ENCODE data around the gene PCSK5. TPM values are rescaled to one million over a fixed set of nuclear protein-coding genes. Genes with fewer than 3 reads are reported as not detected.
A peak's percentile ranks its signal among the peaks of the same experiment; 100 is the strongest.

PCSK5 gene
- total RNA-seq, 1 donor from 2014 or later = 1.5 TPM

GRCh38 chr9:76018235-76018634, 127.8 kb downstream of the PCSK5 start:
- H3K4me3 Mint-ChIP-seq (ENCODE audit: low read depth) = no peak overlapping the region
- DNase-seq (ENCODE audit: low spot score) = no peak
- H3K27ac Mint-ChIP-seq = no peak overlapping the region
- no peaks in the 10 kb centered on the region for H3K9me3 Mint-ChIP-seq
- H3K4me1 Mint-ChIP-seq (ENCODE audit: low read depth) = peaks cover 50% of the 10 kb centered on the region
- no peaks in the 10 kb centered on the region for H3K36me3 Mint-ChIP-seq (ENCODE audit: low read depth)
- H3K27me3 Mint-ChIP-seq (ENCODE audit: low read depth) = peaks cover 2% of the 10 kb centered on the region
- intact Hi-C loops (cut with micrococcal nuclease) = loop anchor here (2.0 to 10.0 kb wide), 2 partner anchors 13 to 287 kb away; no protein-coding TSS in a partner anchor

DNA sequence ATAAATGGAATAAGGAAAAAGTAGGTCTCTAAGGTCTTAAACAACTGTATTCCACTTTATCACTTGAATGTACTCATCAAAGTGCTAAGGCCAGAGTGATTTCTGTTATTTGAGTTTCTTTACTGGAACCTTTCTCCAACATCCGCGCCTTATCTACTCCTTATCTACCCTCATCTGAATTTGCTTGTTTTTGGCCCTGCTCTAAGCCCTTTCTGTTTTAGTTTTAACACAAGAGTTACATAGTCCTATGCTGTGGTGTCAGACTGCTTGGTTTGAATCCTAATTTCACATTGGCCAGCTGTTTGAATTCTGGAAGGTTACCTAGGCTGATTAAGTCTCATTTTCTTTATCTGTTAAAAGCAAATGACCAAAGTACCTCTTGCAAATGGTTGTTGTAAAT, 128.3 kb downstream of the PCSK5 start:
- H3K27ac Mint-ChIP-seq = peak overlapping the region; percentile 35

GRCh38 chr9:76020652-76021051, 130.2 kb downstream of the PCSK5 start:
- no peak overlapping the region for H3K27ac Mint-ChIP-seq
- H3K9me3 Mint-ChIP-seq = no peaks in the 10 kb centered on the region
- intact Hi-C loops (cut with micrococcal nuclease) = loop anchor here (5.0 to 10.0 kb wide), 4 partner anchors 128 to 1066 kb away; partner anchors contain the start of genes C9orf40, CARNMT1 and PCSK5
- no peak overlapping the region for H3K4me3 Mint-ChIP-seq (ENCODE audit: low read depth)
- peaks cover 73% of the 10 kb centered on the region for H3K4me1 Mint-ChIP-seq (ENCODE audit: low read depth)
- no peaks in the 10 kb centered on the region for H3K36me3 Mint-ChIP-seq (ENCODE audit: low read depth)
- DNase-seq (ENCODE audit: low spot score) = no peak
- peaks cover 1% of the 10 kb centered on the region for H3K27me3 Mint-ChIP-seq (ENCODE audit: low read depth)

More for the DNA sequence above, 128.3 kb downstream of the PCSK5 start:
- peak; percentile 10 for DNase-seq (ENCODE audit: low spot score)
- peaks cover 1% of the 10 kb centered on the region for H3K27me3 Mint-ChIP-seq (ENCODE audit: low read depth)
- no peak overlapping the region for H3K4me3 Mint-ChIP-seq (ENCODE audit: low read depth)
- H3K36me3 Mint-ChIP-seq (ENCODE audit: low read depth) = no peaks in the 10 kb centered on the region
- H3K9me3 Mint-ChIP-seq = no peaks in the 10 kb centered on the region
- intact Hi-C loops (cut with micrococcal nuclease) = loop anchor here (2.0 to 10.0 kb wide), 2 partner anchors 14 to 286 kb away; no protein-coding TSS in a partner anchor
- peaks cover 56% of the 10 kb centered on the region for H3K4me1 Mint-ChIP-seq (ENCODE audit: low read depth)

DNA sequence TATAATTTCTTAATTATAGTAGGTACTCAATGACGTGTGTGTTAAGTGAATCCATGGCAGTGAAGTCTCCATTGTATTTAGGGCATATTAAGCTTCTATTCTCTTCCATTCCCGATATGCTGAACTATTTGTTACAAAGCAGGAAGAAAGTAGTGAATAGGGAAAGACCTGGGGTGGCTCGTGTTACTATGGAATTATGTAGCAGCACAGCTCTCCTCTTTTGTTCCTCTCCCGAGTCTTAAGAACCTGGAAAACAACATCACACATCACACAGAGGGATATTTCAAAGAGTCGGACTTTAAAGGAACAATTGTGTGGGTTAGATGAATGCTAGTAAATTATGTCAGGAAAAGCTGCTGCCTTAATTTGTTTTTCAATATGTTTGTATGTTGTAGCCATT, 131.8 kb downstream of the PCSK5 start:
- H3K9me3 Mint-ChIP-seq = no peaks in the 10 kb centered on the region
- peaks cover 1% of the 10 kb centered on the region for H3K36me3 Mint-ChIP-seq (ENCODE audit: low read depth)
- H3K4me1 Mint-ChIP-seq (ENCODE audit: low read depth) = peaks cover 79% of the 10 kb centered on the region
- DNase-seq (ENCODE audit: low spot score) = no peak
- H3K4me3 Mint-ChIP-seq (ENCODE audit: low read depth) = no peak overlapping the region
- no peaks in the 10 kb centered on the region for H3K27me3 Mint-ChIP-seq (ENCODE audit: low read depth)
- intact Hi-C loops (cut with micrococcal nuclease) = loop anchor here (5.0 to 10.0 kb wide), 4 partner anchors 130 to 1068 kb away; partner anchors contain the start of genes C9orf40, CARNMT1 and PCSK5
- no peak overlapping the region for H3K27ac Mint-ChIP-seq

DNA sequence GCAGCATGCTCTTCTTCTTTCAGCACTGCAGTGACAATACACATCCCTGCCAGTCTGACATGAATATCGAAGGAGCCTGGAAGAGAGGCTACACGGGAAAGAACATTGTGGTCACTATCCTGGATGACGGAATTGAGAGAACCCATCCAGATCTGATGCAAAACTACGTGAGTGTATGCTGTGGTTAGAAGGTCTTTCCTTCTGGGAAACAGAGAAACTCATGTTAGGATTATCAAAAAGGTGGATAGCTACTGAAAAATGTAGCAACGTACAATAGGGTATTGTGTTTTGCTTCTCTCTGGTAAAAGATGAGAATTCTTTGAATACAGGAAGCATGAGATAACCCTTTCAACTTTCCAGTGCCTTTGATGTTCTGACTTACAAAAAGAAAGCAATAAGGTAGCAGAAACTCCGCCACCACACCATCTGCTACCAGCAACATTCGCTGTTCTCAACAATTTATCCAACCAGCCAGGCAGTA, 133.3 kb downstream of the PCSK5 start:
- H3K4me1 Mint-ChIP-seq (ENCODE audit: low read depth) = peaks cover 79% of the 10 kb centered on the region
- H3K9me3 Mint-ChIP-seq = no peaks in the 10 kb centered on the region
- peak; percentile 32 for DNase-seq (ENCODE audit: low spot score)
- peak overlapping the region; percentile 70 for H3K27ac Mint-ChIP-seq
- peak overlapping the region; percentile 64 for H3K4me3 Mint-ChIP-seq (ENCODE audit: low read depth)
- peaks cover 7% of the 10 kb centered on the region for H3K36me3 Mint-ChIP-seq (ENCODE audit: low read depth)
- no peaks in the 10 kb centered on the region for H3K27me3 Mint-ChIP-seq (ENCODE audit: low read depth)
- intact Hi-C loops (cut with micrococcal nuclease) = loop anchor here (5.0 to 10.0 kb wide), 4 partner anchors 131 to 1069 kb away; partner anchors contain the start of genes C9orf40, CARNMT1 and PCSK5

- Mint-ChIP-seq H3K9me3 (no peaks in the 10 kb centered on the region), H3K36me3 (ENCODE audit: low read depth) (peaks cover 10% of the 10 kb centered on the region), H3K27me3 (ENCODE audit: low read depth) (no peaks in the 10 kb centered on the region), H3K4me3 (ENCODE audit: low read depth) (no peak overlapping the region), H3K27ac (no peak overlapping the region), H3K4me1 (ENCODE audit: low read depth) (peaks cover 71% of the 10 kb centered on the region)
- no peak for DNase-seq (ENCODE audit: low spot score)
- intact Hi-C loops (cut with micrococcal nuclease) = loop anchor here (10.0 kb wide), 3 partner anchors 550 to 1070 kb away; partner anchors contain the start of genes C9orf40 and CARNMT1
These were observed 134.8 kb downstream of the PCSK5 start for GRCh38 chr9:76025286-76025685.

- no peak for DNase-seq (ENCODE audit: low spot score)
- no peaks in the 10 kb centered on the region for H3K9me3 Mint-ChIP-seq
- H3K27me3 Mint-ChIP-seq (ENCODE audit: low read depth) = no peaks in the 10 kb centered on the region
- H3K27ac Mint-ChIP-seq = no peak overlapping the region
- H3K4me1 Mint-ChIP-seq (ENCODE audit: low read depth) = peaks cover 57% of the 10 kb centered on the region
- H3K36me3 Mint-ChIP-seq (ENCODE audit: low read depth) = peaks cover 10% of the 10 kb centered on the region
- H3K4me3 Mint-ChIP-seq (ENCODE audit: low read depth) = no peak overlapping the region
- intact Hi-C loops (cut with micrococcal nuclease) = loop anchor here (10.0 kb wide), 3 partner anchors 548 to 1072 kb away; partner anchors contain the start of genes C9orf40 and CARNMT1
These were observed 136.3 kb downstream of the PCSK5 start for GRCh38 chr9:76026796-76027195.

- peaks cover 10% of the 10 kb centered on the region for H3K36me3 Mint-ChIP-seq (ENCODE audit: low read depth)
- H3K27ac Mint-ChIP-seq = no peak overlapping the region
- intact Hi-C loops (cut with micrococcal nuclease) = loop anchor here (10.0 kb wide), 3 partner anchors 547 to 1073 kb away; partner anchors contain the start of genes C9orf40 and CARNMT1
- H3K4me3 Mint-ChIP-seq (ENCODE audit: low read depth) = peak overlapping the region; percentile 52
- H3K4me1 Mint-ChIP-seq (ENCODE audit: low read depth) = peaks cover 55% of the 10 kb centered on the region
- H3K27me3 Mint-ChIP-seq (ENCODE audit: low read depth) = no peaks in the 10 kb centered on the region
- no peaks in the 10 kb centered on the region for H3K9me3 Mint-ChIP-seq
- no peak for DNase-seq (ENCODE audit: low spot score)
These were observed 136.9 kb downstream of the PCSK5 start for GRCh38 chr9:76027416-76027815.

- intact Hi-C loops (cut with micrococcal nuclease) = loop anchor here (10.0 kb wide), 3 partner anchors 547 to 1073 kb away; partner anchors contain the start of genes C9orf40 and CARNMT1
- no peak for DNase-seq (ENCODE audit: low spot score)
- Mint-ChIP-seq H3K27ac (no peak overlapping the region), H3K4me3 (ENCODE audit: low read depth) (no peak overlapping the region), H3K4me1 (ENCODE audit: low read depth) (peaks cover 59% of the 10 kb centered on the region), H3K9me3 (no peaks in the 10 kb centered on the region), H3K27me3 (ENCODE audit: low read depth) (no peaks in the 10 kb centered on the region), H3K36me3 (ENCODE audit: low read depth) (peaks cover 10% of the 10 kb centered on the region)
These were observed 137.4 kb downstream of the PCSK5 start for GRCh38 chr9:76027861-76028260.

DNA sequence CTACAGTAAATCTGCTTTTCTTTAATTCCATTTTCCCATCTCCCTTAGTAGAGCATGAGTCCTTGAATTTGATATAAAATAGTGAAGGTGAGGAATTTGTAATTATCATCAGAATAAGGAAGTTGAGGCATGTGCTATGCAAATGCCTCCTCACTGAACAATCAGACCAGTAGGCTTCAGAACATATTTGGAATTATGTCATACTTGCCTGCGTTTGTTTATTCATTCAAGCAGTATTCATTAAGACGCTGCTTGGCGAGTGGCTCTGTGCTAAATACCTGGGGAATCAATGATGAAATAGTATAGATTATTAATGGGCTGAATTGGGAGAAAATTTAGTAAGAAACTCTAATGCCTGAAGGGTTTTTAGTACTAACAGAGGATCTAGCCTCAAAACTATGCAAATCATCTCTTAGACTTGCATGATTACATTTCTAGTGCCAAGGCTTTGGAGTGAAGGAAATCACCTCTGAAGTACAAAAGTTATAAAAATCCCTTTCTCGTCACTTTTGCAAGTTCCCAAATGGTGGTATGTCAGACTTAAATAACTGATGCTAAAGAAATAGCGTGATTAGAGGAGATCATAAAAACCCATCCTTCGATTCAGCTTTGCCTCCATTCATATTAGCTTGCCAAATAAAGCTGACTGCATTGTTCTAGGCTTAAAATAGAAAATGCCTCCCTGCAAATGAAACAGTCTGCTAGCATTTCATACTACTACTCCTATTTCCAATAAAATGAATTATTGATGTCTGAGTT, 141.7 kb downstream of the PCSK5 start:
- Mint-ChIP-seq H3K36me3 (ENCODE audit: low read depth) (peaks cover 9% of the 10 kb centered on the region), H3K9me3 (no peaks in the 10 kb centered on the region), H3K4me1 (ENCODE audit: low read depth) (peaks cover 27% of the 10 kb centered on the region), H3K27ac (no peak overlapping the region), H3K4me3 (ENCODE audit: low read depth) (no peak overlapping the region), H3K27me3 (ENCODE audit: low read depth) (no peaks in the 10 kb centered on the region)
- DNase-seq (ENCODE audit: low spot score) = no peak
- intact Hi-C loops (cut with micrococcal nuclease) = no loop called here

DNA sequence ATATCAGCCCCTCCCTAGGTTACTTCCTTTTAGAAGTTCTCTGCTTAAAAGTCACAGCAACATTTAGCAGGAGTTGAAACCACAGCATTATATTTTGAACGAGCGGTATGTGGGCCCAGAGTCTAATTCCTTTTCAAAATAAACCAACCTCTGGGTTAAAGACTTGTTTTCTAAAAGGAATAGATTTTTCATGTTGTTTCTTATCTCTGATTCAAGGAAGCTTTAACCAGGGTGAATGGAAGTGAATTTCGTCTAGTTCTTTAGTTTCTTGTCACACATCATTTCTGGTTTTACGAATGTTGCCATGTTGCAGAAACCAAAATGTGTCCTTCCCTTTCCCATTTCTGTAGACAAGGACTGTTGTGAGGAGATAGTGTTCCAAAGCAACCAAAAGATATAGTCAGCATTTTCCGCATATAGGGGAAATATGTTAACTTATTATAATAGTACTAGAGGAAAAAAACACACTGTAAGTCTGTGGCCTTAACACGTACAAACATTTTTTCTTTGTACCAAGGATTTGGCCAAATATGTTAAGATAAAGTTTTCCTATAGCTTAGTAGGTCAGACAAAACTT, 142.4 kb downstream of the PCSK5 start:
- Mint-ChIP-seq H3K9me3 (no peaks in the 10 kb centered on the region), H3K4me3 (ENCODE audit: low read depth) (no peak overlapping the region), H3K36me3 (ENCODE audit: low read depth) (peaks cover 7% of the 10 kb centered on the region), H3K27ac (no peak overlapping the region), H3K27me3 (ENCODE audit: low read depth) (no peaks in the 10 kb centered on the region), H3K4me1 (ENCODE audit: low read depth) (peaks cover 21% of the 10 kb centered on the region)
- intact Hi-C loops (cut with micrococcal nuclease) = no loop called here
- no peak for DNase-seq (ENCODE audit: low spot score)

GRCh38 chr9:76034049-76034448, 143.6 kb downstream of the PCSK5 start:
- no peaks in the 10 kb centered on the region for H3K27me3 Mint-ChIP-seq (ENCODE audit: low read depth)
- H3K36me3 Mint-ChIP-seq (ENCODE audit: low read depth) = no peaks in the 10 kb centered on the region
- peaks cover 11% of the 10 kb centered on the region for H3K4me1 Mint-ChIP-seq (ENCODE audit: low read depth)
- H3K4me3 Mint-ChIP-seq (ENCODE audit: low read depth) = no peak overlapping the region
- no peak for DNase-seq (ENCODE audit: low spot score)
- no peak overlapping the region for H3K27ac Mint-ChIP-seq
- no peaks in the 10 kb centered on the region for H3K9me3 Mint-ChIP-seq
- intact Hi-C loops (cut with micrococcal nuclease) = no loop called here

Data from activated T-helper 2 cell treated with anti-CD3 and anti-CD28 coated beads, Interferon-gamma antibody, Interleukin-2, Interleukin-4, amounts not matched to agents 10 μg/mL and 5 μg/mL and 100 μg/mL, durations not matched to agents 14 hours and 24 hours and 36 hours (primary cell).